ENCODE data around the gene ITGA1.

- TF ChIP-seq CTCF (IDR thresholded peaks at IDR 0.05) (no peak), POLR2A (IDR thresholded peaks at IDR 0.05) (no peak)
These were observed 214.8 kb downstream of the ITGA1 start for GRCh38 chr5:53002491-53002890.
